Measurements from ENCODE around the gene SLC24A3. TPM values are rescaled to one million over a fixed set of nuclear protein-coding genes. Genes with fewer than 3 reads are reported as not detected.

SLC24A3 gene
- total RNA-seq, 1 donor from 2014 or later, result 16.9 TPM

DNA sequence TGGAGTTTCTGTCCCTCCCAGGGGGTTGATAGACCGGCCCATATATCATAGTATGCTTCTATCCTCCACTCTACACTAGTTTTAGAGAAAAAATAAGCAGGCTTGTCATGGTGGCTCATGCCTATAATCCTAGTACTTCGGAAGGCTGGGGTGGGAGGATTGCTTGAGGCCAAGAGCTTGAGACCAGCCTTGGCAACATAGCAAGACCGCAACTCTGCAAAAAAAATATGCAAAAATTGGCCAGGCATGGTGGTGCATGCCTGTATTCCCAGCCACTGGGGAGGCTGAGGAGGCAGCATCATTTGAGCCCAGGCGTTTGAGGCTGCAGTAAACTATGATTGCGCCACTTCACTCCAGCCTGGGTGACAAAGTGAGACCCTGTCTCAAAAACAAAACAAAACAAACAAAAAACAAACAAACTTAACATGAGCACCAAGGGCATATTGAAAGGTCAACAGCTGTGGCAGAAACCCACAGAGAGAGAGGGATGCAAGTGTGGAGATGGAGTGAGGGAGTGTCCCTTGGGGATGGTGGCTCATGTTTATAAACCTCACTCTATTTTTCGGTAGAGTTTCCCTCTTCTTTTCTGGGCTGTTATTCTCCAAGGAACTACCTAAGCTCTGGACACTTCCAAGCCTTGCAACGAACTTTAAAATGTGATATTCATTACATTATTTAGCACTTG, 24.1 kb downstream of the SLC24A3 start:
- no peak for DNase-seq (ENCODE audit: low spot score)

- DNase-seq (ENCODE audit: low spot score), result no peak
Measured at GRCh38 chr20:19241440-19241839, 29.0 kb downstream of the SLC24A3 start.

DNA sequence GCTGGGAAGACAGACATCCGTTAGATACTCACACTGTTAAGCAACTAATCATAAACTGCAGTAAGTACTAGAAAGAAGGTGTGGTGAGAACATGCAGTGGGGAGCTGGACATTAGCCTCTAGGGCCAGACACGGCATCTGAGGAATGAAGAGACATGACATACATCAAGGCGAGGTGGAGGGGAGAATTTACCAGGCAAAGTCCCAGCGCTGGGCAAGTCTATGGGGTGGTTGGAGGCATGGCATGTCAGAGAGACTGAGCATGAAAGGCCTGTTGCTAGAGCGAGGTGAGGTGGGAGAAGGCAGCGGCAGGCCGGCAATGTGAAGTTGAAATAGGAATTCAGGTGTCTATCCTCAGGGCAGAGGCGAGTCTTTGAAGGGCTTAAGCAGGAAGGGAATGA, 31.8 kb downstream of the SLC24A3 start:
- DNase-seq (ENCODE audit: low spot score), result no peak

DNA sequence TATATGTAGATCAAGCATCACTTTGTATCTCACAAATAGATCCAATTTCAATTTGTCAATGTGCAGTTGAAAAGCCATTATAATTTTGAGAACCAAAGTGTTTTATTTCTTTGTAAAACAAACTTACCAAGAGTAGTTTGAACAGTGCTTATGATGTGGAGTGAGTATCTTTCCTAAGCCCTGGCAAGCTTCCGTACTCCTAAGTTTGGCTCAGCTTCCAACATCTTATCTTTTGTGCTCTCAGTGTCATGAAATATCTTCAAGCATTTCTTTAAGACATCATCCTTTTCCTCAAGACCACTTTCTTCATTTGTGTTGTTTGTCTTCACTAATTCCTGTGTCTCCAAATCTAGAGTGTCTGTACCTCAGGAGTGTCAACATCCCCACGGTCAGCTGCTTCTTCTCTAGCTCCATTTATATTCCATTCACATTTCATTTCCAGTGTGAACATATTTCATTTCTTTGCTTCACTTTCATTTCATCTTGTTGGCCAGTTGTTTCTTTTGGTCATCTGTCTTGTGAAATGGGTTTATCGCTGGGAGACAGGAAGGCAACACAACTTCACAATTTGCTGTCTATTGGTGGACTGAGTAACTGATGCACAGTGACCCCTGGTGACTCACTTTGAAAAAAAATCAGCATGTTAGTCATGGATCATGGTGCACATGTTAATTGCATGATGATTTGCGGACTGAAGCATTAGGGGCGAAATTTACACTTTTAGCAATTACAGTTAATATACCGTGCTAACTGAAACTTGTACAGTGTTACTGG, 36.9 kb downstream of the SLC24A3 start:
- DNase-seq (ENCODE audit: low spot score), result no peak

GRCh38 chr20:19250346-19250745, 37.9 kb downstream of the SLC24A3 start:
- no peak for DNase-seq (ENCODE audit: low spot score)

- DNase-seq (ENCODE audit: low spot score), result no peak
Measured at GRCh38 chr20:19251506-19251905, 39.1 kb downstream of the SLC24A3 start.

GRCh38 chr20:19251958-19252357, 39.5 kb downstream of the SLC24A3 start:
- DNase-seq (ENCODE audit: low spot score), result no peak

GRCh38 chr20:19252451-19253120, 40.1 kb downstream of the SLC24A3 start:
- DNase-seq (ENCODE audit: low spot score), result no peak

- DNase-seq (ENCODE audit: low spot score), result no peak
Measured at GRCh38 chr20:19253316-19253715, 40.9 kb downstream of the SLC24A3 start.

GRCh38 chr20:19253916-19254820, 41.7 kb downstream of the SLC24A3 start:
- DNase-seq (ENCODE audit: low spot score), result no peak

- DNase-seq (ENCODE audit: low spot score), result no peak
Measured at GRCh38 chr20:19254956-19255355, 42.5 kb downstream of the SLC24A3 start.

GRCh38 chr20:19256085-19256484, 43.6 kb downstream of the SLC24A3 start:
- no peak for DNase-seq (ENCODE audit: low spot score)

GRCh38 chr20:19256906-19257595, 44.6 kb downstream of the SLC24A3 start:
- peak; percentile 12 for DNase-seq (ENCODE audit: low spot score)

DNA sequence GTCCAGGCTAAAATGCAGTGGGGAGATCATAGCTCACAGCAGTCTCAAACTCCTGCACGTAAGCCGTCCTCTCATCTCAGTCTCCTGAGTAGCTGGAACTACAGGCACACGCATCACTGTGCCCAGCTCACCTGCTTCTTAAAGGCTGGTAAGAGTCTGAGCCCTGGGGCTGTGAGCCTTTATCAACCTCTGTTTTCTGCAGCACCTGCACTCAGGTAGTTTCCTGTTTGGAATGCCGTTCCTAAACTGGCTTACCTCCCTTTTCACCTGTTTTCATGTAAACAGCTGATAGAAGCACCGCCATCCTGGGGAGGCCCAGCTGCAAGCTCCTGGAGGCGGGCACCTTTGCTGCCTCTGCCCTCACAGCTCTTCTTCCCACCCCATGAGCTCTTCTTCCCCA, 45.4 kb downstream of the SLC24A3 start:
- DNase-seq (ENCODE audit: low spot score), result peak; percentile 28

DNA sequence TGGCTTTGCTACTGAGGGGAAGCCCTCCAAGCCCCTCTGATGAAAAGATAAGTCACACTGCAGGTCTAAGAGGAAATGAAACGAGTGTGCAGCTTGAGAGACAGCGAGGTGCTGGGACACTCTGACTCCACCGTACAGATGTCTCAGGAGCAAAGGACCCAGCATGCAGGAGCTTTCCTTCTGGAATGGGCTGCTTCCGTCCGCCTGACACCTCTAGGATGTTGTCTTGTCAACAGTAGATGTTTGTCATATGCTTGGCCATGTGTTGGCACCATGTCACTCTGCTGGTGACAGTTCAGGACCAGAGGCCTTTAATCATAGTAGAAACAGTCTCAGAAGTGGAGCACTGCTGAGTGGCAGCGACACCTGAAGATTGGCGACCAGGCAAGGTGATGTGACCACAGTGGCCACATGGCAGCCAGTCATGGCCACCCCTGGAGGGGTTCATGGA, 46.7 kb downstream of the SLC24A3 start:
- peak; percentile 81 for DNase-seq (ENCODE audit: low spot score)

DNA sequence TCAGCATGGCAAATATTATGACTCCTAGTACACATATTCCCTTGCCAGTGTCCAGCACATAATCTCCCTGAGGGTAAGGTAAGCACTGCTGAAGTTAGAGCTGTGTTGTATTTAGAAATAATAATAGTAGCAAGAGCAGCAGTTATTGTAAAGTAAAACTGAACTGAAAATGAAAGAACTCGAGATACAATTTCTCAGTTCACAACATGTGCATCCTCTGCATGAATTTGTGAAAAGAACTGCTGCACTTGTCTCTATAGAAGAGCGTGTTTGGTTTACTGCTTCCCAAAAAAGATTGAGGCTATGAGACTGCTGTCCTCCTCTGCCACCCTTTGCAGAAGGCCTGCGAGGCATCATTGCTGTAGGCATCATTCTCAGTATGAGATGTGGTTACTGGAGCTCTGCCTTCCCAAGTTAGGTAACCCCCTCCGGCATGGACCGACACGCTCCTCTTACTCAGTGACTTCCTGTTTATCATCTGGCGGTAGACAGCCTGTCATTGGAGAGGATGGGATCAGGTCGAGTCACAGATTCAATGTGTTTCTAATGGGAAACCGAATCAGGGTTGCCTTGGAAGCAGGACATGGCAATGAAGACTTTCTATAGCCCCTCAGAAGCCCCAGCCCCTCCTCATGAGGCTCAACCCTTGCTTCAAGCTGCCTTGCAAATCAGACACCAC, 48.1 kb downstream of the SLC24A3 start:
- peak; percentile 28 for DNase-seq (ENCODE audit: low spot score)

- DNase-seq (ENCODE audit: low spot score), result peak; percentile 65
Measured at GRCh38 chr20:19264191-19264590, 51.7 kb downstream of the SLC24A3 start.

DNA sequence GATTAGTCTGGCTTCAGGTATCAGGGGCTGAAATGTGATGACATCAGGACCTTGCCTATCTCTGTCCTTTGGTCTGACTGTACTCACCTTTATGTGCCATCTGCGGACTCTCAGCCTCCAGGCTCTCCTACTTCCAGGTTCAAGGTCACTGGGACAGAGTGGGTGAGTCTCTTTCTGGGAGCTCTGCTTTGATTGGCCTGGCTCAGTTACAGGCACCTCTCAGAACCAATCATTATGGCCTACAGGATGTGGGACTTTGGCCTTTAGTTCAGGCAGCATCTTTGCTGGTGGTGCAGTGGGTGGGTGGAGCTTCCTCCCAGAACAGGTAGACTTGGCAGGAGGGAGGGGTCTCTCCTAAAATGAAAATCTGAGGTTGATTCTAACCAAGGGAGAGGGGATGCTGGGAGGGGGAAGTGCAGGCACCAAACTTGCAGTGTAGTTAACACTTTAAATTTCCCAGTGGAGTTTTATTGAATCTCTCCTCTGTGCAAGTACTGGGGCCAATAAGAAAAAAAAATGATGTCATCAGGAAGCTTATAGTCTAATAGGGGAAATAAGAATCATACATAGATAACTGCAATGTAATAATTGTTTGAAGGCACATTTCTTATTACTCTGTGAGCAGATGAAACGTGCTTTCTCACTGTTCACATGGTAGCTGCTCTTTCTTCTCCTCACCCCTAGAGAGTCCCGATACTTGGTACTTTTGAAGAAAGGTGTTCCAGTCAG, 53.4 kb downstream of the SLC24A3 start:
- DNase-seq (ENCODE audit: low spot score), result peak; percentile 2

DNA sequence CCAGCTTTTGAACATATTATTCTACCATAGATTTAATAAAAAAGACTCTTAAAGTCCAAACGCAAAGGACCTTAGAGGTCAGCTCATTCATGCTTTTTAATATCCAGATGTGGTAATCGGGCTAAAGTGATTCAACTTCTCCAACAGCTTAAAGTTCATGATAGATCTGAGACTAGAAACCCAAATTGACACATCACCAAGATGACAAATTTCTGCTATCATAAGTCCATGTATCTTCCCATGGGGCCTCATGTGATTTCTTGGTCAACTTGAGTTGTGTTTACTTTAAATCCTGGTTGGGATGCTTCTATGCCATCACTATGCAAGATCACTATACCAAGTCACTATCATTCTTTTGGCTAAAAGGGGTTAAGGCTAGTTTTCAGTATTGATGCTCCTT, 56.0 kb downstream of the SLC24A3 start:
- no peak for DNase-seq (ENCODE audit: low spot score)

All from mesenteric fat pad (tissue), 1 donor.